ENCODE results near the gene SHANK1.

The SHANK1 gene

DNA sequence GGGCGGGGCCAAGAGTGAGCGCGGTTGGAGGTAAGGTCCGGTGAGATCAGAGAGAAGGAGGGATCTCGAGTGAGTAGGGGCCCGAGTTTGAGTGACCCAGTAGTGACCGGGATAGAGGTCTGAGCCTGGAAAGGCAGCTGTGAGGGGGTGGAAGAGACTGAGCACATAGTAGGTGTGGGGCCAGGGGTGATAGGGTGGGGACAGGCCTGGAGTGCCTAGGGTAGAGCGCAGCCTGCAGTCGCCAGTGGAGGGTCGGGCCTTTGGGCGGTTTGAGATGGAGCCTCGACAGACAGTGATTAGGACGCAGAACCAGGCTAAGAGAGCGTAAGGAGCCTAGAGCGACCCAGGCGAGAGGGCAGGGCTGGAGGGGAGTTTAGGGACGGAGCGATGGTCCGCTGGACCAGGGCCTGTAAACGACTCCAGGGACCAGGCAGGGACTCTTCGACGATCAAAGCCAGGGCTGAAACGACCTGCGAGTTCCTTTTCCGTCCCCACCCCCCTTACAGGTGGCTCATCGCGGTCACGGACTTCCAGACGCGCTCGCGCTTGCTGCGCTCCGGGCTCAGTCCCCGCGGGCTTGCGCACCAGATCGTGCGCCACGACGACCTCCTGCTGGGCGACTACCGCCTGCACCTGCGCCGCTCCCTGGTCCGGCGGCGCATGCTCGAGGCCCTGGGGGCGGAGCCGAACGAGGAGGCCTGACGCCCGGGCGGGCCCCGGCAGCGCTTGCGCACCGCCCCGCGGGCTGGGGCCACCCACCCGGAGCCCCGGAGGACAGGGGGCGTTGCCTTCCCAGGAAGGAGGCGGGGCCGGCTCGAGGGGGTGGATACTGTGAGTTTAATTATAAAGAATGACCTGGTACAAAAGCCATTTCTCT lies 60.9 kb downstream of the SHANK1 start:
- DNase-seq: no peak

DNA sequence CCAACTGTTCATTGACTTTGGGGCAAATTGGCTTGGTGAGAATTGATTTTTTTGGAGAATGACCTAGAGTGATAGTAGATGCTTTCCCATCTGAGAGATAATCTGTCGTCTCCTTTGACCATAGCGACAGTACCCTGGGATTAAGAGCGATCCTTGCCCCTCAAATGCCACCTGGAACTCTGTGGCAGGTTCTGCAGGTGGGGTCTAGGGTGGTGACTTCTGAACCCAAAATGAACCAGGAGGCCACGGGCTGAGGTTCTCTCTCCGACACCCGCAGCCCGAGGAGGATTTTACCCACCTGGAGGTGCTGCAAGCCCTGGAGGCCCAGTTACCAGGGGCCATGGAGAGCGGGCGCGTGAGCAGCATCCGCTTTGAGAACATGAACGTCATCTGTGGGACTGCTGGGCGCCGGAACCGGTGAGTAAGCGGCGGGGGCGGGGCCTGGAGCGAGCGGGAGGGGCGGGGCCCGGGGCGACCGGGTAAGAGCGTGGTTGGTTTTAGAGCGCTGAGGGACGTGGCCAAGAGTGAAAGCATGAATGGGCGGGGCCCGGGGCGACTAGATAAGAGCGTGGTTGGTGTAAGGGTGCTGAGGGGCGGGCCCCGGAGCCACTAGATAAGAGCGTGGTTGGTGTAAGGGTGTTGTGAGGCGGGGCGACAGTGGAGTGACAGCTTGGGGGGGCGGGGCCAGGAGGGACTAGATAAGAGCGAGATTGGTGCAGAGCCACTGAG lies 61.7 kb downstream of the SHANK1 start:
- DNase-seq: peak; percentile 81

DNA sequence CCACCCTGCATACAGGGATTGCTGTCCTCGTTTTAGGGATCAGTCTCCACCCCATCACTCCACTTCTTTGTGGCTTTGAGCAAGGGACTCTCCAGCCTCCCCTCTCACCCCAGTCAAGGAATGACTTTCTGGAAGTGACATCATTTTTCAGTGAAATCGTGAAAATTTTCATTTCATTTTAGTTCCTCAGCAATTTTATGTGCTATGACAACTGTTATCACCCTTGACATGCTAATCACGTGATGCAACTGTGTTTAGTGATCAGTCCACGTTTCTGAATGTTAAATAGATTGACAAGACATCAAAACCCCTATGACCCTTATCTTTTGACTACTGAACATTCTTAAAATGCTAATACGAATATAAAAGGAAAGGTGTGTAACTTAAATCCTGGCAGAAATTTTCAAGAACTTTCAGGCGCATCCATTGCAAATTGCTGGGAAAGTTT lies 62.4 kb downstream of the SHANK1 start:
- no peak for DNase-seq

DNA sequence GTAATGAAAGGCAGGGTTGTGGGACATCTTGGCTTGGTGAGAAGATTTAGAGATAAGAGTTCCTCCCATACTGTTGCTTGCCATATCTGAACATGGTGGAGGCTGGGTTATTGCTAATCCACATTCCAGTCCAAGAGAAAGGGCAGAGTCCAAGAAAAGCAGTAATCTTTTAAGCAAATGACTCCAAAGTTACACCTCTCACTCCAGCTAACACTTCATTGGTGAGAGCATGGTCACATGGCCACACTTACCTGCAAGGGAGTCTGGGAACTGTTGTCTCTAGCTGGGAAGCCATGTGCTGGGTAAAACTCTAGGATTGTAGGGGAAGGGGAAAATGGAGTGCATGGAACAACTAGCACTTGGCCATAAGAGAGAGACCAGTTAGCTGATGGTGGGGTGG lies 64.7 kb downstream of the SHANK1 start:
- DNase-seq: no peak

DNA sequence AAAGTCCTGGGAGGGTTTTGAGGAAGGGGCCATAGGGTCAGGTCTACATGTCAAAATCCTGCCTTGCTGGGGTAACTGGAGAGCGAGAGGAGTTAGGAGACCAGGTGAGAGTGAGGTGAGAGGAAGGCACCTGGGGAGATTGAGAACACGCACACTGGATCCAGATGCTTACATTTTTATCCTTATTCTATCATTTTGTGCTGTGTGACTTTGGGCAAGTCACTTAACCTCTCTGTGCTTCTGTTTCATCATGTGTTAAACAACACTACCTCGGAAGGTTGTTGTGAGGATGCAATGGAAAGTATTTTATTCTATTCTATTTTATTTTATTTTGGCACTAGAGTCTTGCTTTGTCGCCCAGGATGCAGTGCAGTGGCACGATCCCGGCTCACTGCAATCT lies 66.9 kb downstream of the SHANK1 start:
- no peak for DNase-seq

DNA sequence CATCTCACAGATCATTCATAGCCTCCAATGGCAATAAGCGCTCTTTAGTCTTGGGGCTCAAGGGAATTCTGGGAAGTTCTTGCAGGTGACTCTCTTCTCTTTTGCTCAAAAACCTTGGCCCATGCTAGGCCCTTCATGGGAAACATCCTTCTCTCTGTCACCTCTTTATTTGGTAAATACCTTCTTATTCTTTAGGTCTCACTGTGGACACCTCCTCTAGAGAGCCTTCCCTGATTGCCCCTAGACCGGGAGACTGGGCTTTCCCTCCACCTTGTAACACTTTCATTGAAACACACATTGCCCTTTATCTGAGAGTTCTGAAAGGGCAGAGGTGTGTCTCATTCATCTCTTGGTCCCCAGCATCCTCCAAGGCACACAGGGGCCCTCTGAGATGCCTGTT lies 68.4 kb downstream of the SHANK1 start:
- no peak for DNase-seq

DNA sequence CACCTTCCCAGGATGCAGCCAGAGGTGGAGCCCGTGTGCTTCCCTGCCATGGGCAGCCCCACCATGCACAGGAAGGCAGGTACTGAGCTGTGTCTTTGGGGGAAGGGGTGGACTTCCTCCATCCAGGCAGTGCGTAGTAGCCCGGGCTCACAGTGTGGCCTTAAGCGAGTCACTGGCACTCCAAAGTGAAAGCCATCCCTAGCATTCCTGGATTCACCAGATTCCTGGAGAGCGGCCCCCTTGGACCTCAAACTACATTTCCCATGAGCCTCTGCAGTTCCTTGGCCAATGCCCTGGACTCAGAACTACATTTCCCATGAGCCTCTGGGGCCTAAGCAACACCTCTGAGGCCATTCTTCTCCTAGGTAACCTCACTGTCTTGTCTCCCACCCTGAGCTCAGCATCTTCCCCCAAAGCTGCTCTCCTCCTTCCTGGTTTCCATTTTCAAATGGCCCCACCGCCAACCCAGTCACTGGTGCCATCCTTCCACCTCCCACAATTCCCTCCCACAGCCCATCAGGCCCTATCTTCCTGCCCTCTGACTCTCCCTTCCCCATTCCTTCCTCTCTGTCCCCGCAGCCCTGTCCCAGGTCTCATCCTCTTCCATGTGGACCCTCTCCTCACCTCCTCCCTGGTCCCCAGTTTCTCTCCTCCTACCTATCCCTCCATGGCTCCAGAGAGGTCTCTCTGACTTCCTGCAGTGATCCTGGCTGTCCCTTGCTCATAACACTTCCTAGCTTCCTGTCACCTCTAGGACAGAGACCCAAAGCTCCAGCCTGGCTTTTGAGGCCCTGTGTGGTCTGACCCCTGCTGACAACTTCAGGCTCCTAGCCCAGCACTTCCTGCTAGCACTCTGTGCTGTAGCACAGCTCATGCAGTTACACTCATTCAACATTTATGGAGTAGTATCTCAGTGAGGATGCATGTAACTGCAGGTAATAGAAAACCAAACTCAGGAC lies 69.9 kb downstream of the SHANK1 start, which contains the start of gene C19orf81:
Gene C19orf81, plus strand, starts transcription at position 13 of the 959 bp plus-strand sequence. Its CDS starts 0 bp downstream, at position 13.
- no peak for DNase-seq

DNA sequence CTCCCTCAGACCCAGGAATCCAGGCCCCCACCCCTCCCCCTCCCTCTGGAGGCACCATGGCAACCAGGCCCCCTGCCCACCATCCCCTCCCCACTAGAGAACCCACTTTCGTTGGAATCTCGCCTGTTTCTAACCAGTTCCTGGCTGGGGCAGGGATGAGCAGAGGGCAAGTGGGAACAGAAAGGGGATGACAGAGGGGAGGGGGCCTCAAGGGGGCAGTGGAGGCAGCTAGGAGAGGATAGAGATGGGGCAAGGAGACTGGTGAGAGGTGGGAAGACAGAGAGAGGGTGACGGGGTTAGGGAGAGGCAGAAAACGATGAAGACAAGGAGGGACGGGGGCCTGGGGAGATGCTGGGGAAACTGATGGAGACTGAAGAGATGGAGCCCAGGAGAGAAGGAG lies 70.9 kb downstream of the SHANK1 start:
- no peak for DNase-seq

DNA sequence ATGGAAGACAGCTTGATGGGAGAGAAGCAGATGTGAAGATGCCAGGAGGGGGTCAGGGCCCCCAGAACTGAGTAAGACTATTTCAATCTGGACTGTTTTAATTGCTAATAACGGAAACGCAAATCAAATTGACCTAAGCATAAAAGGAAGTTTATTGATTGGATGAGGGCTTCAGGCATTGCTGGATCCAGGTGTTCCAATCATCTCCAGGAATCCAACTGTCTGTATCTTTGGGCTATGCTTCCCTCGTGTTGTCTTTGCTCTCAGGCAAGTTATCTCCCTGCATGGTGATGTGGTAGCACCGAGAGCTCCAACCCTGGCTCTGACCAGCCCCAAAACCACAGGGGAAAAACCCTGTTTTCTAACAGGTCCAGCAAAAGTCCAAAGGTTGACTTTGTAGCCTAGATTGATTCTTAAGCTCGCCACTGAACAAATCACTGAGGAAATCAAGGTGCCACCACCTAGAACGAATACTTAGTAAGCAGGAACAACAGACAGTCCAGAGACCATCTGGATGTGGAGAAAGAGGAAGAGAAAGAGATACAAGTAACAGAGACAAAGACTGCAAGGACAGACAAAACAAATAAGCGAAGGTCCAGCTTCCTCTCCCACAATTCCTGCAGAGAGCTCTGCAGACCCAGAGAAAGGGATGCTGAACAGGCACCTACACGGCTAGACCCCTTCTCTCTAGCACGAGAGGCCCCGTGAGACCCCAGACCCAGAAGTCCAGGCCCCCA lies 71.6 kb downstream of the SHANK1 start:
- DNase-seq: no peak

DNA sequence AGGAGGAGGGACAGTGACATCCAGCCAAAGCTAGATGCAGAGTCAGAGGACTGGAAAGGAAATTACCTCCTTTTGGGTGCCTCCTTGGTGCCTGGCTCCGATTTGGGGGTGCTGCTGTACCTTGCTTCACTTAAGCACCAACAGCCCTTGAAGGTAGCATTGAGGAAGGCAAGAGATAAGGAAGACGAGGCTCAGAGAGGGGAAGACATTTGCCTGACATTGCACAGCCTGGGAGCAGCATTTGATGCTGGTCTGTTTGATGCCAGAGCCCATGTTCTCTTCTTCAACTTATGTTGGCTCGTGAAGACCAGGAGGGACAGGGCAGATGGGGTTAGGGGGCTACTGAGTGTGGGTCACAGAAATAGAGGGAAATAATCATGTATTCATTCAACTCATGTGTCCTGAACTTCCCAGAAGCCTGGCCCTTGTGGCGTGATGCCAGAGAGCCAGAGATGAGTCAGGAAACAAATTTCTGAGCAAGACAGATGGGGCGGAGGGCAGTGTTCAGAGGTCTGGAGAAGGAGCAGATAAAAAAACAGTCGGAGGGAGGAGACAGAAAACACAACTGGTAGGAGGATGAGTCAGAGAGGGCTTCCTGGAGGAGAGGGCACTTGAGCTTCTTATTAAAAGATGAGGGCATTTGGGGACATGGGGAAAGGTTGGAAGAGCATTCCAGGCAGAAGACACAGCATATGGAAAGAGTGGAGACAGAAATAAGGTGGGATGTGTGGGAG lies 73.4 kb downstream of the SHANK1 start:
- DNase-seq: no peak

DNA sequence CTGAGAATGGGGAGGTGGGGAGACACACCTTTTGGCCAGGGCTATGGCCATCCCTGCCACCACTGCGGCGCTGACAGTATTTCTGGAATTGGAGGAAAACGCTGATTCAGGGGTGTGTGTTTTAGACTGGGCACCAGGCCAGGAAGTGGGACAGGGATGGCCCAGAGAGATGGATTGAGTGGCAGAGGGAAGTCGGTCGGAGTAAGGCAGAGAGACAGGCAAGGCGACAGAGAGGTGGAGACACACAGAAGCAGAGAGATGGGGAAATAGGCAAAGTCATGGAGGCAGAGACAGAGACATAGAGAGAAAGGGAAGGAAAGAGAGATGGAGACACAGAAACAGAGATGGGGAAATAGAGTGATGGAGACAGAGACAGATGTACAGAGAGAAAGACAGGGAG lies 74.5 kb downstream of the SHANK1 start:
- DNase-seq: no peak

DNA sequence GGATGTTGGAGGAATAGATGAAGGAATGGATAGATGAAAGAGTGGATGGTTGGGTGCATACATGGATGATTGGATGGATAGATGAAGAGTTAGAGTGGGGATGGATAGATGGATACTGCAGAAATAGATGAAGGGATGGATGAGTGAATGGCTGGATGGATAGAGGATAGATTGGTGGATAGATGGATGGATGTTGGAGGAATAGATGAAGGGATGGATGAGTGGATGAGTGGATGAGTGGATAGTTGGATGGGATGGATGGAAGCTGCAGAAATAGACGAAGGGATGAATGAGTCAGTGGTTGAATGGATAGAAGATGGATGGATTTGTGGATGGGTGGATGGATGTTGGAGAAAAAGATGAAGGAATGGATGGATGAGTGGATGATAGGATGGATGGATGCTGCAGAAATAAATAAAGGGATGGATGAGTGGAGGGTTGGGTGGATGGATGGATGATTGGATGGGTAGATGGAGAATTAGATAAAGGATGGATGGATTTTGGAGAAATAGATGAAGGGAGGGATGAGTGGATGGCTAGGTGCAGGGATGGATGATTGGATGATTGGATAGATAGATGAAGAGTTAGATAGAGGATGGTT lies 75.2 kb downstream of the SHANK1 start:
- no peak for DNase-seq

DNA sequence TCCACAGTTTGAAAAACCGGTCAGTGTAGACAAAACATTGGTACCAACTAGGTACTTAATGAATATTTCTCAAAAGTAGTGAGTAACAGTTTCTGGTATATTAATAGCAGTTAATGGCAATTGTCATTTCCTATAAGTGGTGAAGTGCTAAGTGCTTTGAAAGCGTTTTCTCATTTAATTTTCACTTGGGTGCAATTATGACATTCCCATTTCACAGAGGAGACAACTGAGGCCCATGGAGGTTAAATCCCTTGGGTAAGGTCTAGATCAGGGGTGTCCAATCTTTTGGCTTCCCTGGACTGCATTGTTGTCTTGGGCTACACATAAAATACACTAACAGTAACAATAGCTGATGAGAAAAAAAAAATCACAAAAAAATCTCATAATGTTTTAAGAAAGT lies 79.2 kb downstream of the SHANK1 start:
- DNase-seq: no peak

DNA sequence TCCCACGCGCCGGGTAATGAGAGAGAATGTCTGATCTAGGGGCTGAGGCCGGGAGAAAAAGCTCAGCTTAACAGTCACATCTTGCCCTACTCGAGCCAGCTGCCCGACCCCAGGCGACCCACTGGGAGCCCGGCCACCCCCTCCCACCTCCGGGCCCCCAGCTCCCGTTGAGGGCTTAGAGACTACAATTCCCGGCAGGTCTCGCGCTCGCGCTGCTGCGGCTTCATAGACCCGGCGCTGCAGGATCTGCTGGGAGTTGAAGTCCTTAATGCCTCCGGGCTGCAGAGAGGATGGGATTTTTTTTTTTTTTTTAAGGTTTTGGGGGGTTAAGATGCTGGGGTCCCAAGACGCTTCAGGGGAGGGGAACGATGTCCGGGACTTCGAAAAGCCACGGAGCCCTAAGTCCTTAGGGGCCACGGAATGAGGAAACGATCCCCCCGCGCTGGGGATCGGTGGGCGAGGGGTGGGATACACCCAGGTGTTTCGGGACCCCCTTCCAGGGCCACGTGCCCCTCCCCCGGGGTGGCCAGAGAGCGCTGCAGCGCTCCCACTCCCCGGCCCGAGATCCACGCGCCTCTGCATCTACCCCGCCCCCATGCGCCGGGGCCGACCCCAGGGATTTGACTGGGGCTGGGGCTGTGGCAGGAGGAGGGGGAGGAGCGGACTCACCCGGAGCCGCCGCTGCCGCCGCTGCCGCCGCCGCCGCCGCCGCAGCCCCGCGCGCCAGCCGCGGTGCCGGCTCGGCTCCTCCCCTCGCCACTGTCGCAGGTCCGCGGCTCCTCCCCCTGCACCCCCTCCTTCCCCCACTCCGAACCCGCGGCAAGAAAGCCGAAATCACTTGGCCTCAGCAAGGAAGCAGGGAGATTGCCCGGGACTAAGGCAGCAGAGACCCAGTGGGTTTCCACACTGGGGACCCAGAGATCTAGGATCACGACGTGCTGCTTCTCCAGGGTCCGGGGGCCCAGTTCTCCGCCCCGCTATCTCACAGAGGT lies 80.2 kb downstream of the SHANK1 start, which contains the start of gene SYT3:
Gene SYT3, minus strand, starts transcription at position 761 of the 992 bp plus-strand sequence. CDS start 2,470 bp downstream, outside the sequence.
- no peak for DNase-seq

DNA sequence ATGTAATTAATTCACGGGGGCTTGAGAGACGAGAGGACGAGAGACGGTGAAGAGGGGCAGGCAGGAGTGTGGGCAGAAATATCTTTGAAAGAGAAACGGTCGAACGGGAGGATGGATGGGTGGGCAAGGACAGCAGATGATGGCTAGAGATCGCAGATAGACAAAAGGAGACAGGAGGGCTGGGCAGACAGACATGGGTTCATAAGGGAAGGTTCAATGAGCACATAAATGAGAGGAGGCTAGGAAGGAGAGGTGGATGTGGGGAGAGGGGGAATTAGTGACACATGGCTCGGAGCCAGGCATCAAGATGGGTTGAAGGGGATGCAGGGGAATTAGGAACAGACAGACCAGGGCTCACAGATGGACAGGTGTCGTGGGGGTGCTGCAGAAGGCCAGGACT lies 81.0 kb downstream of the SHANK1 start:
- DNase-seq: no peak

DNA sequence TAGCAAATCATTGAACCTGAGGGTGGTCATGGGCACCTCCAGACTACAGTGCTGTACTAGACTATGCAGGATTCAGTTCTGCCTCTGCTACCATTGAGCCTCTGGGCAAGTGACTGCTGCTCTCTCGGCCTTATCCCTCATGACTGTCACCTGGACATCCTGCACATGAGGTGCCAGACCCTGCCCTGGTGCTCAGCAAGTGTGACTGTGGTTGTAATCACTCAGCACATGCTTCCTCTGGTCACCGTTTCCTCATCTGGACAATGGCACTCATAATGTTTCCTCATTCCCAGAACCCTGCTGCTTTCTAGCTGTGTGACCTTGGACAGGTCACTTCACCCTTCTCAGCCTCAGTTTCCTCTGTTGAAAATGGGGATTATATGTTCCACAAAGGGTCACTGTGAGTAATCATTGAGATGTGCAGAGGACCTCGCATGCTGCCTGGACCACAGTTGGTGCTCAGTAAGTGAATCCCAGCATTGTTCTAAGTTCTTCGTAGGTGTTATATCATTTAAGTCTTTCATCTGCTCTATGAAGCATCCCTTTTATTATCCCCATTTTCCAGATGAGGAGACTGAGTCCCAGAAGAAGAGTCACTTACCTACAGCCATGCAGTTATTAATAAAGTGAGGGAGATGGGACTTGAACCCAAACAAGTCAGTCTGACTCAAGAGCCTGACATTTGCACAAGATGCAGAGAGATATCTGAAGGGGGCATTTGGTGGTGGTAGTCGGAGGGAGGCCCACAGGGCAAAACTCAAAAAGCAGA lies 83.1 kb downstream of the SHANK1 start:
- no peak for DNase-seq

DNA sequence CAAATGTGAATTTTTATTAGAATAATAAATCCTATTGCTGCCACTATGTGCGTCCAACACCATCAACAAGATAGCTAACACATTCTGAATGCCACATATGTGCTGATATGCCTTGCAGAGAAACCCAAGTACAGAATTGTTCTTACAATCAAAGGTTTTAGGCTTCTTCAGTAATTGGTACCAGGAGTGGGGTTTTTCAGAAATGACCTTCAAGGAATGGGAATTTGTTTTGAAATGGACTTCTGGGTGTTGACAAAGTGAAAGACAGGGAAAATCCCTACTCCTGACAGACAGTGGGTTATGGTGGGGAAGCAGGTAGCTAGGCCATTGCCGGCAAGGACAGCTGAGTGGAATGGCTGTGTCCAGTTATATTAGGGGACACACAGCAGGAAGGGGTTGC lies 85.6 kb downstream of the SHANK1 start:
- no peak for DNase-seq

DNA sequence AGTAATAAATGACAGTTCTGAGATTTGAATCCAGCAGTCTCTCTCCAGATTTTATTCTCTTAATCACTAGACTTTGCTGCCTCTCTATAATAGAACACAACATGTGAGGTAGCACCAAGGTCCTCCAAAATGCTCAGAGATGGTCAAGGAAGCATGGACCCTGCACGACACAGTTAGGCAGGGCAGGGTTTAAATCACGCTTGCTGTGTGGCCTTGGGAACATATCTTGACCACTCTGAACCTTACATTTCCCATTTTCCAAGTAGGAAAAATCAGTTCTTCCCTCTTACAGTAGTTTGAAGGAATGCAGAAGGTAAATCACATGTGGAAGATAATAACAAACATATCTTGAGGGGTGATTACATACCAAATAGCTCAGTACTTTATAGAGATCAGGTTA lies 86.2 kb downstream of the SHANK1 start:
- DNase-seq: no peak

Measured in NCI-H1694 (cell line).